ENCODE results near the gene INHA.

Gene INHA

GRCh38 chr2:219613461-219614070, 41.5 kb downstream of the INHA start:
- no peak for DNase-seq

- DNase-seq = no peak
Observed at GRCh38 chr2:219614076-219614860, 42.2 kb downstream of the INHA start.

GRCh38 chr2:219615036-219615435, 42.9 kb downstream of the INHA start:
- no peak for DNase-seq

GRCh38 chr2:219615894-219616293, 43.8 kb downstream of the INHA start:
- no peak for DNase-seq

- DNase-seq = no peak
Observed at GRCh38 chr2:219616550-219616949, 44.4 kb downstream of the INHA start.

GRCh38 chr2:219618733-219619122, 46.6 kb downstream of the INHA start:
- DNase-seq = no peak

- DNase-seq = no peak
Observed at GRCh38 chr2:219619235-219619634, 47.1 kb downstream of the INHA start.

GRCh38 chr2:219620546-219620945, 48.4 kb downstream of the INHA start:
- DNase-seq = no peak

- DNase-seq = no peak
Observed at GRCh38 chr2:219621935-219622334, 49.8 kb downstream of the INHA start.

GRCh38 chr2:219622472-219622871, 50.4 kb downstream of the INHA start:
- no peak for DNase-seq

- no peak for DNase-seq
Observed at GRCh38 chr2:219624565-219624964, 52.5 kb downstream of the INHA start.

- no peak for DNase-seq
Observed at GRCh38 chr2:219625179-219625578, 53.1 kb downstream of the INHA start.

All from stimulated activated CD4-positive, alpha-beta T cell treated with anti-CD3 and anti-CD28 coated beads, Interleukin-15, amount 100 ng/mL, for 24 hours (primary cell).